GM19193 (cell line): Measurements from ENCODE around the gene TNFAIP8L1.

Experiments used
- POLR2A ChIP-seq: IDR thresholded peaks from 4 replicates; pipeline ENCODE4 v1.6.1; 2011; ENCODE audit not compliant: insufficient read depth, insufficient read length; ENCODE audit errors: extremely low read depth

Gene TNFAIP8L1

GRCh38 chr19:4633140-4633967, 6.0 kb upstream of the TNFAIP8L1 start:
- no peak for TF ChIP-seq POLR2A

- TF ChIP-seq POLR2A = no peak
Measured at GRCh38 chr19:4635754-4636116, 3.6 kb upstream of the TNFAIP8L1 start.

DNA sequence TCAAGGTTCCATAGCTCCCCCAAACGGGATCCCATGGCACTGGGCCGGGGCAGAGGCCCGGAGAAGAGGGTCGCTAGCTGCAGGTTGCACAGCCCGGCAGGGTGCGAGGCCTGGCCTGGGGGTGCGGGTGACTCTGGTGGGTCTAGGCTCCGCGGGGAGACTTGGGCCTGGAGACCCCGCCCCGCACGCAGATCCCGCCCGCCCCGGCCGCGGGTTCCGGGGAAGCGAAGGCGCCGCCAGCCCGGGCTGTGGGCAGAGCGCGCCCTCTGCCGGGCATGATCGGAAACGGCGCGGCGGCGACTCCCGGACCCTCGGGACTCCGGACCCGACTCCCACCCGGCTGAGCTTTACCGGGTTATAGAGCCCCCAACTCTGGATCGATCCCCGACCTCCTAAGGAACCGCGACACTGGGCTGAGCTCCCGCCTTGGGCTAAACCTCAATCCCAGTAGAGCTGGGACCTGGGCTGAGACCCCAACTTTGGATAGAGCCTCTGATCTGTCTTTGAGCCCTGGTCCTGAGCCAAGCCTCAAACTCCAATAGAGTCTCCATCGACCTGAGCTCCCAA, 3.1 kb upstream of the TNFAIP8L1 start:
- TF ChIP-seq POLR2A = no peak

DNA sequence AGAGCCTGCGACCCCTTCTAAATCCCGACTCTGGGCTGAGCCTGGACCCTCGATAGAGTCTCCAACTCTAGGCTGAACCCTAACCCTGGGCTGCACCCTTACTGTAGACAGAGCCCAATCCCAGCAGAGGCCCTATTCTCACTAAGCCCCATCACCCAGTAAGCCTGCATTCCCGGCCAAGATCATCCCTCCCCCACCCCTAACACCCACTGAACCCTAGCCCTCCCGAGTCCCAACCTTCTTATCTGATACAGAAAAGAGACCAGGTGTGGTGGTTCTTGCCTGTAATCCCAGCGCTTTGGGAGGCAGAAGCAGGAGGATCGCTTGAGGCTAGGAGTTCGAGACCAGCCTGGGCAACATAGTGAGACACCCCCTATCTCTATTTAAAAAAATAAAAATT, 2.6 kb upstream of the TNFAIP8L1 start:
- TF ChIP-seq POLR2A = no peak

DNA sequence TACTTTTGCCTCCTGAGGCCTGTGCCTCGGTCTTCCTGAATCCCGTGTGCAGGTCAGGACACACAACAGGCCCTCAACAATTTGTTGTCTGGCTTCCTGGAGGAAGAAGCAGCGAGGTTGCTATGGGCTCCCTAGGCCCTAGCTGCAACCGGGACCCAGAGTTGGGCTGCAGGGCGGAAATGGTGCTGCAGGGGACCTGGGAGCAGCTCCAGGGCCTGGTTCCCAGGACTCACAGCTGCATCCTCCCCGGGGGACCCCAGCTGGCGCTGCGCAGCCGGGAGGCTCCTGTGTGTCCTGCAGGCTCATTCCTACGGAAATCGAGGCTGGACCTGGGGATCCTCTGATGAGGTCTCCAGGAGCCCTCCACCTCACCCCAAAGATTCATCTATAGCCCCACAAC, 999 bp upstream of the TNFAIP8L1 start:
- no peak for TF ChIP-seq POLR2A

DNA sequence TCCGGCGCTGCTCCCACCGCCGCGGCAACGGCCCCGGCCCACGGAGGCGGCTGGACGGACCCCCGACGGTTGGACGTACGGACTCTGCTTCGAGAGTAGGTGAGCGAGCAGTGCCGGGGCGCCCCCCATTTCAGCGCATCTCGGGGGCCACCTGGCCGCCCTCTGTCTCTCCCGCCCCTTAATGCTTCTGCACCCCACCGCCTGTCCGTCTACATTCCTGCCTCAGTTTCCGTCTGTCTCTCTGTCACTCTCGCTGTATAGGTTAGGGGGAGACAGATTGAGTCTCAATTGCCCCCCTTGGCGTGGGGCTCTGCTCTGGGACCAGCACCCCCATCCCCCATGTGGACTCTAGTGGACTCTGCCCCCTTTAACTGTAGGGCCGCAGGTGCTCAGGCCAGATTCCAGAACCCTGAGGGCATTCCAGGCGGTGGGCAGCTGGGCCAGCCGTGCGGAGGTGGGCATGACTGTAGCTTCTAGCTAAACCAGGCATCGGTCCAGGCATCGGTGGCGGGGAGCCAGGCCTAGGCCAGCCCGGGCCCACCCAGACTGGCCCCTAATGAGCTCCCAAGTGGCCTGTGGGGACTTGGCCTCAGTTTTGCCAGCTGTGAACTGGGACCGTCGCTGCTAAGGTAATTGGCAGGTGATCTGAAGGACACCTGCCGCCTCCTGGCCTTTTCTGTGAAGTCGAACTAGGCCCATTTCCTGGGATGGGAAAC, 373 bp downstream of the TNFAIP8L1 start:
- no peak for TF ChIP-seq POLR2A

DNA sequence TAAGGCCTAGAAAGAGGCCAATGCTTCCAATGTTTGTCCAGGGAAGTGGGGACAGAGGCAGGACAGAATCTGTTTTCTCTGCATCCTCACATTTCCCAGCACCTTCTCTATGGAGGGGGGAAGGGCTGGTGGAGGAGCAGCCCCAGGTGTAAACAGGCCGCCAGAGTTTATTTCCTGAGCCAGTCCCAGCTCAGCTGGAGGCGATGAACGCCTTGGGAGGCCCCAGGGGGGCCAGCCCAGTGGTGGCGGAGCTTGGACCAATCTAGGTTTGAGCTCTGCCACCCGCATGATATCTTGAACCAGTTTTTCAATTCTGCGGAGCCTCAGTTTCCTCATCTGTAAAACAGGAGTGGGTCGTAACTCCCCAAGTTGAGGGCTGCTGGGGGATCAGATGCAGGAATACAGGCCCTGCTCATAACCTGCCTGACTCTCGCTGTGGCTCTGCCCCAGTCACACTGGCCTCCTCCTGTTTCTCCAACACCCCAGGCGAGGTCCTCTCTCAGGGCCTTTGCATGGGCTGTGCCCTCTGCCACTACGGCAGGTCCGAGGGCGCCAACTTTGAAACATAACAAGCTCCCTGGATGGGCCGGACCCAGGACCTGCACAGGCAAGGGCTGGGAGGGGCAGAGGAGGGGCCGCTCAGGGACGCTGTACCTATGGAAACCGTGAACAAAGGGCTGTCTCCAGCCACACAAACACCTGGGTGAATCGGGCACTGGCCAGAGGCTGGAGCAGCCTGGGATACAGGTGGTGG, 1.1 kb downstream of the TNFAIP8L1 start:
- TF ChIP-seq POLR2A = no peak

DNA sequence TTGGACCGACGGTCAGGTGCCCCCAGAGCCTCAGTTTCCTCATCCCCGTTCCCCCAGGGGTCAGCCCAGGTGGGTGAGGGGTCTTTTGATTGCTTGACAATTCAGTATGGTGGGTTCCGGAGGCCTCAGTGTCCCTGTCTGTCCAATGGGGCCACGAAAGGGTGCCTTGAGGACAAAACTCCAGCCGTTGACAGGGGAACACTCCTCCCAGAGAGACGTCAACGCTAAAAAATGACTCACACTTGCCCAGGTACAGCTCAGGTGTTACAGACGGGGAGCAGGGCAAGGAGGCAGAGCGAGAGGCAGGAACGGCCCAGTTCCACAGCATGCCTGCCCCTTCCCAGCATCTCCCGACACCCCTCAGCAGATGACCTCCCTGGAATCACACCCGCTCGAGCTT, 1.8 kb downstream of the TNFAIP8L1 start:
- no peak for TF ChIP-seq POLR2A

- TF ChIP-seq POLR2A = no peak
Measured at GRCh38 chr19:4642625-4643024, 3.3 kb downstream of the TNFAIP8L1 start.

DNA sequence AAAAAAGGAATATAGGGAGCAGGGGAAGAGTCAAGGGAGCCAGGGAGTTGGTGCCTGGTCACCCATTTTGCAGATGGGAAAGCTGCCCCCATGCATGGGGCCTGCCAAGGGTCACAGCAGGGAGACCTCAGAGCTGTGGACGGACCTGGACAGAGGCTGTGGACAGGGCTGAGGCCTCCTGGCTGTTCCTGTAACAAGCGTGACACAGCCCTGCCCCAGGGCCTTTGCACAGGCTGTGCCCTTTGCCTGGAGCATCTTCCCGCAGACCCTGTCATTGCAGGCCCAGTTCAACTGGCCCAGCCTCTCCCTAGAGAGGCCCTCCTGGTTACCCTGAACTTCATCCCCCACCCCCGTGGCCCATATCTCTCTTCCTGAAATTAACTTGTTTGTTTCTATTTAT, 6.4 kb downstream of the TNFAIP8L1 start:
- TF ChIP-seq POLR2A = no peak

DNA sequence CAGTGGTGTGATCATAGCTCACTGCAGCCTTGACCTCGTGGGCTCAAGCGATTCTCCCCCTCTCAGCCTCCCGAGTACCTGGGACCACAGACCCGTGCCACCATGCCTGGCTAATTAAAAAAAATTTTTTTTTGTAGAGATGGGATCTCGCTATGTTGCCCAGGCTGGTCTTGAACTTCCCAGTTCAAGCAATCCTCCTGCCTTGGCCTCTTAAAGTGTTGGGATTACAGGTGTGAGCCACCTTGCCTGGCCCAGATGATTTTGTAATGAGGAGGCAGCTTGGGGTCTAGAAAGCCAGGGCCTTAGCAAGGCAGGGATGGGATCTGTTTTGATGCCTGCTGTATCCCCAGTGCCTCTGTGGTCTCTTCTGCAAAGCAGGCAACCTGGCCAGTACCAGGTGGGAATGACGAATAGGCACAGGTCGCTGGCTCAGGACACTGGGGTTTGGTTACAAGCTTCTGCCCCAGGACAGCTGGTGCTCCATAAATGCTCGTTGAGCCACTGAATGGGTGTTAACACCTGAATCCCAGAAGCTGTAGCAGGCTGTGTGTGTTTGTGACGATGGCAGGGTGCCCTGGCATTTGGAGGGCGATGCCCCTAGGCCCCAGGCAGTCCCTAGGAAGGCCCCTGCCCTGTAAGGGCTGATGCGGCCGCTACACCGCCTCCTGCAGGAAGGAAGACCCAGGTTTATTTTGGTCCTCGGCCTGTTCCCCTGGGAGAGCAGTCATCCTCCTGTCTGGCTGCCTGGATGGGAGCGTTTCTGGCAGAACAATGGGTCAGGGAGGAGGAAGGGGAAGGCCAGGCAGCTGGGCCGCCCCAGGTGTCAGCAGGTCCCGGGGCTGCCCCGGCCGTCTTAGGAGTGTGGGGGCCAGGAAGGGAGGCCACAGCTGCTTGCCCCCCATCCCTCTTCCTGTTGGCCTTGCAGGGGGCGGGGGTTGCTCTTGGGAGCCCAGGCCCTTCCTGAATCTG, 8.6 kb downstream of the TNFAIP8L1 start:
- TF ChIP-seq POLR2A = no peak

GRCh38 chr19:4649392-4650047, 10.2 kb downstream of the TNFAIP8L1 start:
- no peak for TF ChIP-seq POLR2A

DNA sequence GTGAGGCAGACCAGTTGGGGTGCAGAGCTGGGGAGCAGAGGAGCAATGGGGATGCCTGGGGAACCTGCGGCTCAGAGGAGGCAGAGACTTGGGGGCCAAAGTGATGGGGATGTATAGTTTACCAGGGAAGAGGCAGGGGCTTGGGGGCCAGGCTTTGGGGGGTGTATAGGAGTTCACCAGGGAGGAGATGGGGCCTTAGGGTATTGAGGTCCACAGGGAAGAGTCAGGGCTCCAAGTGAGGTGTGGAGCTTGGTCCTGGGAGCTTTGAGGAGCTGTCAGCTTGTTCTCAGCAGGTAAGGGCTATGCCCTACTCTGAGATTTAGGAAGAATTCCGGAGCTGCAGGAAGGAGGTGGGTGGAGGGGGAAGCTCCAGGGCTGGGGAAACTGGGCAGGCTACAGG, 10.8 kb downstream of the TNFAIP8L1 start:
- no peak for TF ChIP-seq POLR2A

GRCh38 chr19:4652075-4652474, 12.8 kb downstream of the TNFAIP8L1 start:
- no peak for TF ChIP-seq POLR2A
